HepG2 (cell line): ENCODE results near the gene PPY. TPM values are rescaled to one million over a fixed set of nuclear protein-coding genes. Genes with fewer than 3 reads are reported as not detected.

Experiments used
- ATAC-seq: fragments of 200-7000 bp; cut with Tn5 transposase; 3 replicates; pipeline ENCODE4 v1.9.1; 2020; ENCODE audit warnings: mild to moderate bottlenecking, moderate library complexity
- BruUV-seq: library from RNA; stranded (reverse); fragments of 400-500 nt; replicated peaks from 2 replicates; lab custom pipeline; 2021; lab: Mats Ljungman, UMichigan
- CTCF ChIA-PET: fragments of 300-600 bp; formaldehyde crosslinking; extraction: SDS; loops from one replicate; lab custom pipeline; 2021; ENCODE audit warnings: low total read pairs, inconsistent platforms, low intra/inter-chr PET ratio; lab: Yijun Ruan, JAX
- POLR2A ChIA-PET: fragments of 350-600 bp; sonication (Branson Sonifier 250); formaldehyde crosslinking; loops from one replicate; lab custom pipeline; 2020; ENCODE audit warnings: antibody characterized with exemption, inconsistent platforms; lab: Yijun Ruan, JAX
- DNase-seq: peaks from one replicate; pipeline ENCODE4 v3.0.0-alpha.2; 2015; ENCODE audit warnings: low spot score
- FAIRE-seq: peaks from 3 replicates; lab custom pipeline; 2011; peaks lifted over from hg19 to GRCh38; lab: Jason Lieb, UNC
- H2AFZ ChIP-seq: one replicate; pipeline ENCODE4 v1.6.1; 2011; ENCODE audit warnings: low read length, inconsistent platforms
- H3K27ac ChIP-seq: fragments of 300-600 bp; 3 replicates; pipeline ENCODE4 v1.8.0; 2011; ENCODE audit warnings: mixed run types, mild to moderate bottlenecking, mixed read lengths, low read length, inconsistent platforms; ENCODE audit not compliant: insufficient read depth; ENCODE audit errors: extremely low read length
- H3K27me3 ChIP-seq, 2 experiments: fragments of 200-600 bp in 1 of 2; 2 replicates in 1 of 2; 3 replicates in 1 of 2; pipeline versions ENCODE4 v1.6.0 to v1.8.0; 2011; ENCODE audit warnings: low read length in 2 of 2, mild to moderate bottlenecking in 2 of 2, moderate library complexity in 2 of 2, inconsistent platforms in 1 of 2; ENCODE audit not compliant: insufficient read depth in 2 of 2, control insufficient read depth in 1 of 2
- H3K36me3 ChIP-seq, 2 experiments: fragments of 200-600 bp in 1 of 2; replicated peaks in 1 of 2; 2 replicates in 1 of 2; 3 replicates in 1 of 2; pipeline versions ENCODE4 v1.5.1 to v1.8.0; 2011; ENCODE audit warnings: low read length in 2 of 2, inconsistent platforms in 1 of 2; ENCODE audit not compliant: insufficient read depth in 2 of 2, control insufficient read depth in 1 of 2
- H3K4me1 ChIP-seq: 2 replicates; pipeline ENCODE4 v1.5.1; 2012; ENCODE audit warnings: low read length, inconsistent platforms; ENCODE audit not compliant: insufficient read depth
- H3K4me2 ChIP-seq: 2 replicates; pipeline ENCODE4 v1.6.0; 2011; ENCODE audit warnings: low read depth, low read length, inconsistent platforms
- H3K4me3 ChIP-seq, 3 experiments: fragments of 200-600 bp in 1 of 3; sonication (generic), shearing (Covaris generic) in 1 of 3; replicated peaks in 1 of 3; 2 replicates each; pipeline ENCODE4 v1.5.1; 2011 to 2016; ENCODE audit warnings: low read length in 3 of 3, inconsistent platforms in 2 of 3, low read depth in 2 of 3, mild to moderate bottlenecking in 2 of 3, control low read depth in 1 of 3, mixed read lengths in 1 of 3; ENCODE audit not compliant: insufficient read depth in 1 of 3
- H3K79me2 ChIP-seq: one replicate; pipeline ENCODE4 v1.6.1; 2011; ENCODE audit warnings: low read length, inconsistent platforms; ENCODE audit not compliant: insufficient read depth
- H3K9ac ChIP-seq: 2 replicates; pipeline ENCODE4 v1.6.0; 2011; ENCODE audit warnings: mild to moderate bottlenecking, low read depth, low read length, inconsistent platforms; ENCODE audit not compliant: insufficient read depth
- H3K9me3 ChIP-seq: 2 replicates; pipeline ENCODE4 v1.5.1; 2012; ENCODE audit warnings: mild to moderate bottlenecking, low read length
- H4K20me1 ChIP-seq: 2 replicates; pipeline ENCODE4 v1.6.0; 2011; ENCODE audit warnings: inconsistent platforms, mild to moderate bottlenecking, low read length, moderate library complexity; ENCODE audit not compliant: insufficient read depth
- FOXP1 ChIP-seq, 2 experiments: fragments of 450-650 bp in 1 of 2; IDR thresholded peaks; 2 replicates each; pipeline ENCODE4 v1.6.1; 2017 to 2018; ENCODE audit warnings: antibody characterized with exemption in 1 of 2
- NPAS2 ChIP-seq: sonication (generic); formaldehyde crosslinking; IDR thresholded peaks from 2 replicates; pipeline ENCODE4 v1.8.0; 2022; ENCODE audit warnings: mild to moderate bottlenecking, missing genetic modification reagents, borderline replicate concordance
- NR2F2 ChIP-seq: IDR thresholded peaks from 2 replicates; pipeline ENCODE4 v1.6.1; 2012; ENCODE audit warnings: low read depth, inconsistent platforms, borderline replicate concordance
- RFXAP ChIP-seq: sonication (generic); formaldehyde crosslinking; IDR thresholded peaks from 2 replicates; pipeline ENCODE4 v1.4.0; 2020; ENCODE audit warnings: missing genetic modification reagents, borderline replicate concordance
- SMAD3 ChIP-seq: sonication (generic); formaldehyde crosslinking; IDR thresholded peaks from 2 replicates; pipeline ENCODE4 v1.4.0; 2020; ENCODE audit warnings: missing genetic modification reagents
- SNAPC2 ChIP-seq: sonication (generic); formaldehyde crosslinking; IDR thresholded peaks from 2 replicates; pipeline ENCODE4 v1.8.1; 2022; ENCODE audit warnings: mild to moderate bottlenecking, missing genetic modification reagents
- ZFAT ChIP-seq: sonication (generic); formaldehyde crosslinking; conservative IDR thresholded peaks from 2 replicates; pipeline ENCODE4 v1.8.1; 2023; ENCODE audit warnings: missing genetic modification reagents, inconsistent platforms
- ZNF296 ChIP-seq: sonication (generic); formaldehyde crosslinking; conservative IDR thresholded peaks from 2 replicates; pipeline ENCODE4 v1.5.0; 2020; ENCODE audit warnings: mild to moderate bottlenecking, missing genetic modification reagents
- ZNF790 ChIP-seq: sonication (generic); formaldehyde crosslinking; IDR thresholded peaks from 2 replicates; pipeline ENCODE4 v1.8.0; 2022; ENCODE audit warnings: missing genetic modification reagents, mild to moderate bottlenecking, borderline replicate concordance
- WGBS: methylation state at CpG from one replicate; pipeline ENCODE4 v1.1.6; 2017; ENCODE audit warnings: low lambda C conversion rate; 5-methylcytosine and 5-hydroxymethylcytosine counted together
- in situ Hi-C: cut with HindIII; loops from 2 replicates; pipeline ENCODE4 v1.10.0; 2017; ENCODE audit warnings: low pct_unique_long_range_greater_than_20kb; ENCODE audit not compliant: extremely low pct_ligation_motif_present
- intact Hi-C: fragments of 100-400 bp; cut with micrococcal nuclease; formaldehyde crosslinking; loops from one replicate; pipeline ENCODE4 v1.10.0; 2022; ENCODE audit not compliant: unreplicated experiment
- polyA plus RNA-seq, 8 experiments: library from polyadenylated mRNA; depleted of rRNA in 3 of 8; stranded (reverse) in 7 of 8; unstranded in 1 of 8; fragments of >200 nt; fragmentation: Illumina TruSeq in 4 of 8; extraction: Trizol in 4 of 8; gene quantifications; 2 replicates each; pipeline versions ENCODE4 v1.2.1 to v1.2.3, GENCODE V29; 2011 to 2016; ENCODE audit warnings: low read depth in 4 of 8, missing spikeins in 1 of 8, mixed read lengths in 1 of 8; ENCODE audit not compliant: insufficient read depth in 1 of 8
- total RNA-seq, 5 experiments: library from RNA; depleted of rRNA; stranded (reverse); fragments of >200 nt; fragmentation: Illumina TruSeq; extraction: Trizol; gene quantifications; 2 replicates each; pipeline ENCODE4 v1.2.3, GENCODE V29; 2016; ENCODE audit warnings: low read depth in 1 of 5
- TF ChIP-seq, protein P1 (sequence below): sonication (generic); formaldehyde crosslinking; conservative IDR thresholded peaks from 2 replicates; pipeline ENCODE4 v1.4.0; 2020; ENCODE audit warnings: missing genetic modification reagents

Gene PPY
- total and polyA plus RNA-seq, 2 of the 13 experiments (the other 11 are each of a cell fraction or from before 2014, with no cell fraction given) = not detected

- H2AFZ ChIP-seq = no peak overlapping the region
Observed at GRCh38 chr17:43983196-43983514, 40.9 kb upstream of the PPY start.

More at GRCh38 chr17:43983196-43983514, 40.9 kb upstream of the PPY start:
- H3K9ac ChIP-seq = peak overlapping the region; percentile 1; the same call in 1 of the 2 replicates
- intact Hi-C loops (no loop called here), in situ Hi-C loops (no loop called here)
- ChIA-PET CTCF (interaction anchor here (1.1 kb wide), 1 partner anchor 39 kb away, joined by 4 read pairs; no protein-coding TSS in a partner anchor), POLR2A (interaction anchor here (1.2 to 2.2 kb wide), 3 partner anchors 9 to 19 kb away, joined by 5 to 15 read pairs (median 5); no protein-coding TSS in a partner anchor)
- 6% methylated on average over 5 of the region's 5 CpGs for WGBS
- FAIRE-seq (no peak), ATAC-seq (no peak)
- H3K9me3 ChIP-seq = no peaks in the 10 kb centered on the region
- BruUV-seq = no TSS peak
- no peak overlapping the region for H3K27ac ChIP-seq
- TF ChIP-seq ZNF296 (CRISPR knock-in tag) = 0 out of 2 replicates have a peak, but pooled peaks have one; percentile 0
- no peak for TF ChIP-seq ZFAT
- no peak for TF ChIP-seq NPAS2 (CRISPR knock-in tag)
- TF ChIP-seq RFXAP (CRISPR knock-in tag) = no peak
- TF ChIP-seq ZNF790 (CRISPR knock-in tag) = peak; percentile 18; the same call in 1 of the 2 replicates
- TF ChIP-seq, protein P1, sequence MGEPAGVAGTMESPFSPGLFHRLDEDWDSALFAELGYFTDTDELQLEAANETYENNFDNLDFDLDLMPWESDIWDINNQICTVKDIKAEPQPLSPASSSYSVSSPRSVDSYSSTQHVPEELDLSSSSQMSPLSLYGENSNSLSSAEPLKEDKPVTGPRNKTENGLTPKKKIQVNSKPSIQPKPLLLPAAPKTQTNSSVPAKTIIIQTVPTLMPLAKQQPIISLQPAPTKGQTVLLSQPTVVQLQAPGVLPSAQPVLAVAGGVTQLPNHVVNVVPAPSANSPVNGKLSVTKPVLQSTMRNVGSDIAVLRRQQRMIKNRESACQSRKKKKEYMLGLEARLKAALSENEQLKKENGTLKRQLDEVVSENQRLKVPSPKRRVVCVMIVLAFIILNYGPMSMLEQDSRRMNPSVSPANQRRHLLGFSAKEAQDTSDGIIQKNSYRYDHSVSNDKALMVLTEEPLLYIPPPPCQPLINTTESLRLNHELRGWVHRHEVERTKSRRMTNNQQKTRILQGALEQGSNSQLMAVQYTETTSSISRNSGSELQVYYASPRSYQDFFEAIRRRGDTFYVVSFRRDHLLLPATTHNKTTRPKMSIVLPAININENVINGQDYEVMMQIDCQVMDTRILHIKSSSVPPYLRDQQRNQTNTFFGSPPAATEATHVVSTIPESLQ (CRISPR knock-in tag) = no peak
- no peak for TF ChIP-seq SMAD3 (CRISPR knock-in tag)
- TF ChIP-seq FOXP1 (IDR thresholded peaks at IDR 0.05) = no peak
- TF ChIP-seq FOXP1 (CRISPR knock-in tag; IDR thresholded peaks at IDR 0.05) = 0 out of 2 replicates have a peak, but pooled peaks have one; percentile 12
- no peak for TF ChIP-seq NR2F2
- TF ChIP-seq SNAPC2 (CRISPR knock-in tag) = 0 out of 2 replicates have a peak, but pooled peaks have one; percentile 14
- TF ChIP-seq, all 625 proteins: peak for 4
- no peaks in the 10 kb centered on the region for H3K79me2 ChIP-seq
- H3K4me1 ChIP-seq = peaks cover 23% of the 10 kb centered on the region
- no peak for DNase-seq
- peaks cover 8 to 80% of the 10 kb centered on the region in 2 experiments for H3K27me3 ChIP-seq
- peak overlapping the region; percentile 86 for H3K4me2 ChIP-seq
- no peaks in the 10 kb centered on the region for H4K20me1 ChIP-seq
- H3K36me3 ChIP-seq = no peaks in the 10 kb centered on the region
- H3K4me3 ChIP-seq = peak overlapping the region in 2 of 3 experiments; percentile 51 to 72; a peak in 2 of 6 replicates
